Activated CD8-positive, alpha-beta memory T cell treated with anti-CD3 and anti-CD28 coated beads for 4 hours (primary cell): ENCODE data around the gene SYNJ2.

Experiments used
- DNase-seq, 2 donors: peaks; one replicate each; pipeline ENCODE4 v3.0.0-alpha.2; 2020; ENCODE audit warnings: low read depth in 2 of 2

Gene SYNJ2

GRCh38 chr6:157998707-157999167, 17.1 kb downstream of the SYNJ2 start:
- DNase-seq = no peak

- no peak for DNase-seq
These were observed 17.7 kb downstream of the SYNJ2 start for GRCh38 chr6:157999168-158000051.

GRCh38 chr6:158000530-158001307, 19.1 kb downstream of the SYNJ2 start:
- DNase-seq = no peak

GRCh38 chr6:158002249-158002950, 20.7 kb downstream of the SYNJ2 start:
- no peak for DNase-seq

- no peak for DNase-seq
These were observed 21.5 kb downstream of the SYNJ2 start for GRCh38 chr6:158002951-158003853.

GRCh38 chr6:158003910-158004700, 22.4 kb downstream of the SYNJ2 start:
- DNase-seq = no peak

GRCh38 chr6:158004701-158005095, 23.0 kb downstream of the SYNJ2 start:
- DNase-seq = no peak

GRCh38 chr6:158005626-158006180, 24.0 kb downstream of the SYNJ2 start:
- DNase-seq = no peak

- DNase-seq = no peak
These were observed 24.7 kb downstream of the SYNJ2 start for GRCh38 chr6:158006331-158006730.

- no peak for DNase-seq
These were observed 25.3 kb downstream of the SYNJ2 start for GRCh38 chr6:158006821-158007570.

GRCh38 chr6:158008864-158009113, 27.1 kb downstream of the SYNJ2 start:
- DNase-seq = no peak

- no peak for DNase-seq
These were observed 27.6 kb downstream of the SYNJ2 start for GRCh38 chr6:158009114-158009891.

- DNase-seq = no peak
These were observed 28.4 kb downstream of the SYNJ2 start for GRCh38 chr6:158009935-158010585.

GRCh38 chr6:158010591-158011477, 29.2 kb downstream of the SYNJ2 start:
- DNase-seq = no peak

GRCh38 chr6:158011478-158011920, 29.8 kb downstream of the SYNJ2 start:
- no peak for DNase-seq

- no peak for DNase-seq
These were observed 30.4 kb downstream of the SYNJ2 start for GRCh38 chr6:158011980-158012566.
